ENCODE measurements around the gene FZD10.

DNA sequence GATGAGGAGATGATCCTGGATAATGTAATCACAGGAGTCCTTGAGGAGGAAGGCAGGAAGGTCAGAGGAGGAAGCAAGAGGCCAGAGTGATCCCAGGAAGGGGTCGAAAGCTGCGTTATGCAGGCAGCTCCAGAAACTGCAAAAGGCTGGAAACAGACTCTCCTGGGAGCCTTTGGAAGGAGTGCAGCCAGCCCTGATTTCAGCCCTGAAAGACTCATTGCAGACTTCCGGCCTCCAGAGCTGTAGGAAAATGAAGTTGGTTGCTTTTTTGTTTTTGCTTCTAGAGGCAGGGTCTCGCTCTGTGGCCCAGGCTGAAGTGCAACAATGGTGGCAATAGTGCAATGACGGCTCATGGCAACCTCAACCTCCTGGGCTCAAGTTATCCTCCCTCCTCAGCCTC is 44.6 kb upstream of the FZD10 start:
- TF ChIP-seq CTCF (IDR thresholded peaks at IDR 0.05 in 2 of 3, conservative IDR thresholded peaks at IDR 0.05 in 1 of 3; ENCODE audit: borderline replicate concordance in 1 of 3, insufficient read depth in 1 of 3, low read depth in 2 of 3, low read length in 2 of 3) (no peak), EZH2phosphoT487 (IDR thresholded peaks at IDR 0.05; ENCODE audit: borderline replicate concordance) (no peak), JUND (IDR thresholded peaks at IDR 0.05) (no peak), SP1 (IDR thresholded peaks at IDR 0.05; ENCODE audit: low read depth) (no peak)
- TF ChIP-seq, protein P1, sequence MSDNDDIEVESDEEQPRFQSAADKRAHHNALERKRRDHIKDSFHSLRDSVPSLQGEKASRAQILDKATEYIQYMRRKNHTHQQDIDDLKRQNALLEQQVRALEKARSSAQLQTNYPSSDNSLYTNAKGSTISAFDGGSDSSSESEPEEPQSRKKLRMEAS (IDR thresholded peaks at IDR 0.05), result no peak

Measured in HCT116 (cell line).